GM23338 (cell line): Measurements from ENCODE around the gene APOA1. TPM values are rescaled to one million over a fixed set of nuclear protein-coding genes. Genes with fewer than 3 reads are reported as not detected.

Experiments
- ATAC-seq: fragments of 200-7000 bp; cut with Tn5 transposase; 3 replicates; pipeline ENCODE4 v1.9.1; 2020
- DNase-seq: peaks from one replicate; pipeline ENCODE4 v3.0.0-alpha.2; 2015; ENCODE audit warnings: low spot score
- H2AFZ ChIP-seq: fragments of 200-600 bp; sonication (generic); 2 replicates; pipeline ENCODE4 v1.8.0; 2016; ENCODE audit warnings: antibody characterized with exemption, mild to moderate bottlenecking, moderate library complexity
- H3F3A ChIP-seq: fragments of 200-600 bp; sonication (generic); replicated peaks from 2 replicates; pipeline ENCODE4 v1.8.0; 2017; ENCODE audit warnings: antibody characterized with exemption, mixed run types, low read depth
- H3K27ac ChIP-seq: fragments of 200-600 bp; sonication (generic); 2 replicates; pipeline ENCODE4 v1.6.1; 2016; ENCODE audit warnings: low read depth
- H3K27me3 ChIP-seq: fragments of 200-600 bp; sonication (generic); 2 replicates; pipeline ENCODE4 v1.8.0; 2016; ENCODE audit warnings: mild to moderate bottlenecking, mixed run types, moderate library complexity; ENCODE audit not compliant: insufficient read depth
- H3K36me3 ChIP-seq: fragments of 200-600 bp; sonication (generic); 2 replicates; pipeline ENCODE4 v1.8.0; 2016; ENCODE audit warnings: mild to moderate bottlenecking; ENCODE audit not compliant: insufficient read depth
- H3K4me1 ChIP-seq: fragments of 200-600 bp; sonication (generic); 2 replicates; pipeline ENCODE4 v1.8.0; 2016; ENCODE audit warnings: mild to moderate bottlenecking, moderate library complexity; ENCODE audit not compliant: insufficient read depth
- H3K4me2 ChIP-seq: fragments of 200-600 bp; sonication (generic); 2 replicates; pipeline ENCODE4 v1.7.1; 2017; ENCODE audit warnings: mixed run types
- H3K4me3 ChIP-seq: fragments of 200-600 bp; sonication (generic); 2 replicates; pipeline ENCODE4 v1.6.1; 2016; ENCODE audit warnings: mixed run types
- H3K79me2 ChIP-seq: fragments of 200-600 bp; sonication (generic); replicated peaks from 2 replicates; pipeline ENCODE4 v1.8.0; 2017; ENCODE audit warnings: mild to moderate bottlenecking; ENCODE audit not compliant: insufficient read depth
- H3K9me2 ChIP-seq: fragments of 200-600 bp; sonication (generic); 2 replicates; pipeline ENCODE4 v1.8.0; 2017; ENCODE audit not compliant: insufficient read depth
- H4K20me1 ChIP-seq: fragments of 200-600 bp; sonication (generic); replicated peaks from 2 replicates; pipeline ENCODE4 v1.8.0; 2017; ENCODE audit warnings: mild to moderate bottlenecking; ENCODE audit not compliant: insufficient read depth
- H3K27ac Mint-ChIP-seq: 2 replicates; pipeline ENCODE4 v1.8.0; 2020; ENCODE audit warnings: inconsistent platforms, mild to moderate bottlenecking, moderate library complexity, mixed read lengths
- H3K27me3 Mint-ChIP-seq: 3 replicates; pipeline ENCODE4 v1.8.0; 2022; ENCODE audit warnings: low read depth, mild to moderate bottlenecking, moderate library complexity, mixed read lengths, inconsistent platforms; ENCODE audit not compliant: insufficient read depth, poor library complexity
- H3K36me3 Mint-ChIP-seq: 3 replicates; pipeline ENCODE4 v1.8.0; 2021; ENCODE audit warnings: low read depth, mild to moderate bottlenecking, inconsistent platforms, moderate library complexity, mixed read lengths
- H3K4me1 Mint-ChIP-seq: 3 replicates; pipeline ENCODE4 v1.8.0; 2020; ENCODE audit warnings: mild to moderate bottlenecking, inconsistent platforms, mixed read lengths
- H3K4me3 Mint-ChIP-seq: 3 replicates; pipeline ENCODE4 v1.8.0; 2021; ENCODE audit warnings: moderate library complexity, mild to moderate bottlenecking, inconsistent platforms, mixed read lengths
- H3K9me3 Mint-ChIP-seq: 3 replicates; pipeline ENCODE4 v1.8.0; 2020; ENCODE audit warnings: moderate library complexity, mild to moderate bottlenecking, inconsistent platforms, mixed read lengths
- CREB1 ChIP-seq: fragments of 250-450 bp; sonication (Bioruptor Pico); IDR thresholded peaks from 2 replicates; pipeline ENCODE4 v1.5.0; 2020; ENCODE audit warnings: low read depth, mild to moderate bottlenecking, moderate library complexity
- ETS1 ChIP-seq: IDR thresholded peaks from 2 replicates; pipeline ENCODE4 v1.6.1; 2016; ENCODE audit warnings: antibody characterized with exemption
- EZH2 ChIP-seq: fragments of 200-600 bp; sonication (generic); IDR thresholded peaks from one replicate; pipeline ENCODE4 v1.8.0; 2017; ENCODE audit warnings: antibody characterized with exemption, mild to moderate bottlenecking, low read depth; ENCODE audit not compliant: unreplicated experiment
- EZH2phosphoT487 ChIP-seq: fragments of 200-600 bp; sonication (generic); IDR thresholded peaks from one replicate; pipeline ENCODE4 v1.8.1; 2018; ENCODE audit warnings: antibody characterized with exemption; ENCODE audit not compliant: unreplicated experiment
- JUNB ChIP-seq: IDR thresholded peaks from one replicate; pipeline ENCODE4 v1.6.1; 2016; ENCODE audit warnings: antibody characterized with exemption; ENCODE audit not compliant: unreplicated experiment
- NANOG ChIP-seq: IDR thresholded peaks from 2 replicates; pipeline ENCODE4 v1.6.1; 2016; ENCODE audit warnings: antibody characterized with exemption, borderline replicate concordance
- POLR2AphosphoS5 ChIP-seq: IDR thresholded peaks from 2 replicates; pipeline ENCODE4 v1.6.1; 2016; ENCODE audit warnings: antibody characterized with exemption, low read depth
- STAT1 ChIP-seq: IDR thresholded peaks from one replicate; pipeline ENCODE4 v1.6.1; 2016; ENCODE audit warnings: antibody characterized with exemption; ENCODE audit not compliant: unreplicated experiment
- ZNF114 ChIP-seq: fragments of 250-450 bp; sonication (Bioruptor Pico); IDR thresholded peaks from 2 replicates; pipeline ENCODE4 v1.5.0; 2020; ENCODE audit warnings: mild to moderate bottlenecking, moderate library complexity
- ZNF331 ChIP-seq: fragments of 250-450 bp; sonication (Bioruptor Pico); IDR thresholded peaks from 2 replicates; pipeline ENCODE4 v1.5.0; 2020; ENCODE audit warnings: low read depth, mild to moderate bottlenecking, moderate library complexity
- ZNF462 ChIP-seq: fragments of 250-450 bp; sonication (Bioruptor Pico); IDR thresholded peaks from 2 replicates; pipeline ENCODE4 v1.5.0; 2020; ENCODE audit warnings: mild to moderate bottlenecking, moderate library complexity
- polyA plus RNA-seq: library from polyadenylated mRNA; unstranded; fragments of >200 nt; fragmentation: Nextera tagmentation; extraction: Ambion mirVana; gene quantifications from 2 replicates; pipeline ENCODE4 v1.2.1, GENCODE V29; 2016
- total RNA-seq: library from RNA; depleted of rRNA; stranded (reverse); fragments of >200 nt; shearing (Covaris generic); gene quantifications from 2 replicates; pipeline ENCODE4 v1.2.3, GENCODE V29; 2014
- TF ChIP-seq, protein P1 (sequence below), 2 experiments: fragments of 200-600 bp in 1 of 2; sonication (generic) in 1 of 2; conservative IDR thresholded peaks; 2 replicates each; pipeline versions ENCODE4 v1.5.1 to v1.6.1; 2016 to 2017; ENCODE audit warnings: antibody characterized with exemption in 2 of 2, low read depth in 2 of 2, mild to moderate bottlenecking in 2 of 2, moderate library complexity in 1 of 2
- TF ChIP-seq, protein P2 (sequence below): IDR thresholded peaks from one replicate; pipeline ENCODE4 v1.6.1; 2018; ENCODE audit warnings: antibody characterized with exemption; ENCODE audit not compliant: unreplicated experiment

APOA1 gene
- total and polyA plus RNA-seq, 2 experiments from 2014 or later: 0.60 TPM; not detected in 1

DNA sequence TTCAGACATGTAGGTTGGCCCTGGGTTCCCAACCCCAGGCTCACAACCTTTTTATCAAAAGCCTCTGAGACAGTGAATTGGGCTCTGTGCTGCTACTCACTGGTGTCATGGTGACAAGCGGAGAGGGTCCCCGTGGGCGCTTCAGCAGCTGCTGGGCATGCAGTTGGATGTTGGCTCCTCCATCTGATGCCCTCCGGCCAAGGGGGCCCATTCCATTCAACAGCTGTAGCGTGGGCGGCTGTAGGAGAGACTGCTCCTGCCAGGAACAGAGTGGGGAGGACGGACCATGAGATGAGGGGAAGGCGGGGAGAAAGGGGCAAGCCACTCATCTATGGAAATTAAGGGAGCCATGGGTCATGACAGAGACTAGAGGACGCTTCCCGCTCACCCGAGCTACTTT lies 36.0 kb upstream of the APOA1 start:
- peaks cover 19% of the 10 kb centered on the region; the same call in 2 of the 3 replicates for H3K36me3 Mint-ChIP-seq
- H3K4me2 ChIP-seq: no peak overlapping the region
- ATAC-seq: no peak

More for the DNA sequence above, 36.0 kb upstream of the APOA1 start:
- H3K27me3 Mint-ChIP-seq: no peaks in the 10 kb centered on the region
- Histone ChIP-seq H3K27ac (no peak overlapping the region), H3K9me2 (no peaks in the 10 kb centered on the region), H3K79me2 (no peaks in the 10 kb centered on the region), H4K20me1 (no peaks in the 10 kb centered on the region; the same call in 1 of the 2 replicates), H3F3A (no peaks in the 10 kb centered on the region), H3K27me3 (no peaks in the 10 kb centered on the region), H3K4me3 (no peak overlapping the region), H3K4me1 (no peaks in the 10 kb centered on the region; the same call in 1 of the 2 replicates), H3K36me3 (0 out of 2 replicates have a peak, but pooled peaks cover 2% of the 10 kb centered on the region), H2AFZ (no peak overlapping the region)
- no peak overlapping the region for H3K27ac Mint-ChIP-seq
- no peak for TF ChIP-seq EZH2phosphoT487
- TF ChIP-seq, protein P1, sequence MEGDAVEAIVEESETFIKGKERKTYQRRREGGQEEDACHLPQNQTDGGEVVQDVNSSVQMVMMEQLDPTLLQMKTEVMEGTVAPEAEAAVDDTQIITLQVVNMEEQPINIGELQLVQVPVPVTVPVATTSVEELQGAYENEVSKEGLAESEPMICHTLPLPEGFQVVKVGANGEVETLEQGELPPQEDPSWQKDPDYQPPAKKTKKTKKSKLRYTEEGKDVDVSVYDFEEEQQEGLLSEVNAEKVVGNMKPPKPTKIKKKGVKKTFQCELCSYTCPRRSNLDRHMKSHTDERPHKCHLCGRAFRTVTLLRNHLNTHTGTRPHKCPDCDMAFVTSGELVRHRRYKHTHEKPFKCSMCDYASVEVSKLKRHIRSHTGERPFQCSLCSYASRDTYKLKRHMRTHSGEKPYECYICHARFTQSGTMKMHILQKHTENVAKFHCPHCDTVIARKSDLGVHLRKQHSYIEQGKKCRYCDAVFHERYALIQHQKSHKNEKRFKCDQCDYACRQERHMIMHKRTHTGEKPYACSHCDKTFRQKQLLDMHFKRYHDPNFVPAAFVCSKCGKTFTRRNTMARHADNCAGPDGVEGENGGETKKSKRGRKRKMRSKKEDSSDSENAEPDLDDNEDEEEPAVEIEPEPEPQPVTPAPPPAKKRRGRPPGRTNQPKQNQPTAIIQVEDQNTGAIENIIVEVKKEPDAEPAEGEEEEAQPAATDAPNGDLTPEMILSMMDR (conservative IDR thresholded peaks at IDR 0.05; ENCODE audit: low read depth in 2 of 2): no peak
- no peak for TF ChIP-seq ZNF462
- TF ChIP-seq, protein P2, sequence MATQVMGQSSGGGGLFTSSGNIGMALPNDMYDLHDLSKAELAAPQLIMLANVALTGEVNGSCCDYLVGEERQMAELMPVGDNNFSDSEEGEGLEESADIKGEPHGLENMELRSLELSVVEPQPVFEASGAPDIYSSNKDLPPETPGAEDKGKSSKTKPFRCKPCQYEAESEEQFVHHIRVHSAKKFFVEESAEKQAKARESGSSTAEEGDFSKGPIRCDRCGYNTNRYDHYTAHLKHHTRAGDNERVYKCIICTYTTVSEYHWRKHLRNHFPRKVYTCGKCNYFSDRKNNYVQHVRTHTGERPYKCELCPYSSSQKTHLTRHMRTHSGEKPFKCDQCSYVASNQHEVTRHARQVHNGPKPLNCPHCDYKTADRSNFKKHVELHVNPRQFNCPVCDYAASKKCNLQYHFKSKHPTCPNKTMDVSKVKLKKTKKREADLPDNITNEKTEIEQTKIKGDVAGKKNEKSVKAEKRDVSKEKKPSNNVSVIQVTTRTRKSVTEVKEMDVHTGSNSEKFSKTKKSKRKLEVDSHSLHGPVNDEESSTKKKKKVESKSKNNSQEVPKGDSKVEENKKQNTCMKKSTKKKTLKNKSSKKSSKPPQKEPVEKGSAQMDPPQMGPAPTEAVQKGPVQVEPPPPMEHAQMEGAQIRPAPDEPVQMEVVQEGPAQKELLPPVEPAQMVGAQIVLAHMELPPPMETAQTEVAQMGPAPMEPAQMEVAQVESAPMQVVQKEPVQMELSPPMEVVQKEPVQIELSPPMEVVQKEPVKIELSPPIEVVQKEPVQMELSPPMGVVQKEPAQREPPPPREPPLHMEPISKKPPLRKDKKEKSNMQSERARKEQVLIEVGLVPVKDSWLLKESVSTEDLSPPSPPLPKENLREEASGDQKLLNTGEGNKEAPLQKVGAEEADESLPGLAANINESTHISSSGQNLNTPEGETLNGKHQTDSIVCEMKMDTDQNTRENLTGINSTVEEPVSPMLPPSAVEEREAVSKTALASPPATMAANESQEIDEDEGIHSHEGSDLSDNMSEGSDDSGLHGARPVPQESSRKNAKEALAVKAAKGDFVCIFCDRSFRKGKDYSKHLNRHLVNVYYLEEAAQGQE: no peak
- TF ChIP-seq EZH2: no peak
- no peak for TF ChIP-seq STAT1
- TF ChIP-seq ZNF114: no peak
- TF ChIP-seq POLR2AphosphoS5: no peak
- no peak for TF ChIP-seq ETS1
- no peak for TF ChIP-seq JUNB
- TF ChIP-seq ZNF331 (CRISPR knock-in tag): no peak
- no peak for TF ChIP-seq CREB1 (CRISPR knock-in tag)
- TF ChIP-seq NANOG: no peak
- no peak overlapping the region for H3K4me3 Mint-ChIP-seq
- H3K4me1 Mint-ChIP-seq: no peaks in the 10 kb centered on the region; the same call in 2 of the 3 replicates
- no peak for DNase-seq
- H3K9me3 Mint-ChIP-seq: no peaks in the 10 kb centered on the region
